ENCODE data around the gene FNBP1L.

Gene FNBP1L

GRCh38 chr1:93522721-93523120 is 74.8 kb downstream of the FNBP1L start:
- no peak for DNase-seq (ENCODE audit: low spot score)
- no CpG with 5 or more reads among the region's 4 CpGs for WGBS, 2 donors (ENCODE audit: extremely low coverage in 2 of 2, insufficient read length in 2 of 2, insufficient replicate concordance in 1 of 2)

GRCh38 chr1:93525431-93525830 is 77.5 kb downstream of the FNBP1L start:
- no CpG with 5 or more reads among the region's 1 CpG for WGBS, 2 donors (ENCODE audit: extremely low coverage in 2 of 2, insufficient read length in 2 of 2, insufficient replicate concordance in 1 of 2)
- Histone ChIP-seq H4K91ac (ENCODE audit: low read depth, low read length, poor library complexity) (no peak overlapping the region), H2BK120ac (ENCODE audit: low read depth, low read length) (no peak overlapping the region), H2BK12ac (ENCODE audit: low read length) (no peak overlapping the region), H3K18ac (ENCODE audit: low read length) (no peak overlapping the region), H2AFZ (ENCODE audit: low read length) (no peak overlapping the region), H3K9ac (ENCODE audit: low read depth, low read length, poor library complexity) (no peak overlapping the region), H2AK5ac (ENCODE audit: low read depth, low read length) (no peak overlapping the region), H3K4me1 (ENCODE audit: control insufficient read depth in 2 of 2, insufficient read depth in 1 of 2, low read depth in 1 of 2, low read length in 2 of 2) (no peaks in the 10 kb centered on the region), H3K23ac (ENCODE audit: low read depth, low read length, poor library complexity) (no peak overlapping the region), H3K36me3 (replicated peaks in 1 of 2; ENCODE audit: control insufficient read depth in 2 of 2, insufficient read depth in 2 of 2, low read length in 2 of 2) (peaks cover 5 to 99% of the 10 kb centered on the region in 2 donors), H3K27ac (replicated peaks; ENCODE audit: low read length) (no peak overlapping the region), H3K4me2 (ENCODE audit: insufficient read depth, low read length, poor library complexity, severe bottlenecking) (no peak overlapping the region), H3K79me1 (ENCODE audit: low read depth, low read length) (no peaks in the 10 kb centered on the region), H3K14ac (ENCODE audit: low read length) (no peak overlapping the region), H3K9me3 (replicated peaks in 1 of 2; ENCODE audit: control insufficient read depth in 2 of 2, insufficient read depth in 1 of 2, low read depth in 1 of 2, low read length in 2 of 2) (peaks cover 0 to 1% of the 10 kb centered on the region in 2 donors), H4K8ac (ENCODE audit: low read depth, low read length) (no peak overlapping the region), H3K4me3 (ENCODE audit: low read length in 2 of 2) (no peak overlapping the region), H3K4ac (ENCODE audit: low read length) (no peak overlapping the region), H2BK5ac (ENCODE audit: low read length) (no peak overlapping the region), H3K27me3 (ENCODE audit: control insufficient read depth in 3 of 3, insufficient read depth in 3 of 3, low read depth in 1 of 3, low read length in 3 of 3) (no peaks in the 10 kb centered on the region), H2BK15ac (ENCODE audit: low read length) (no peak overlapping the region)
- no peak for DNase-seq (ENCODE audit: low spot score)

More at GRCh38 chr1:93522721-93523120, 74.8 kb downstream of the FNBP1L start:
- Histone ChIP-seq H2BK120ac (ENCODE audit: low read depth, low read length) (no peak overlapping the region), H2AFZ (ENCODE audit: low read length) (no peak overlapping the region), H3K4ac (ENCODE audit: low read length) (no peak overlapping the region), H2BK15ac (ENCODE audit: low read length) (no peak overlapping the region), H3K4me2 (ENCODE audit: insufficient read depth, low read length, poor library complexity, severe bottlenecking) (no peak overlapping the region), H3K14ac (ENCODE audit: low read length) (no peak overlapping the region), H3K4me1 (ENCODE audit: control insufficient read depth in 2 of 2, insufficient read depth in 1 of 2, low read depth in 1 of 2, low read length in 2 of 2) (no peaks in the 10 kb centered on the region), H3K23ac (ENCODE audit: low read depth, low read length, poor library complexity) (no peak overlapping the region), H3K9me3 (replicated peaks in 1 of 2; ENCODE audit: control insufficient read depth in 2 of 2, insufficient read depth in 1 of 2, low read depth in 1 of 2, low read length in 2 of 2) (peaks cover 0 to 7% of the 10 kb centered on the region in 2 donors), H2BK12ac (ENCODE audit: low read length) (no peak overlapping the region), H3K4me3 (ENCODE audit: low read length in 2 of 2) (no peak overlapping the region), H3K18ac (ENCODE audit: low read length) (no peak overlapping the region), H2BK5ac (ENCODE audit: low read length) (no peak overlapping the region), H4K91ac (ENCODE audit: low read depth, low read length, poor library complexity) (no peak overlapping the region), H3K79me1 (ENCODE audit: low read depth, low read length) (no peaks in the 10 kb centered on the region), H3K27ac (replicated peaks; ENCODE audit: low read length) (no peak overlapping the region), H3K9ac (ENCODE audit: low read depth, low read length, poor library complexity) (no peak overlapping the region), H4K8ac (ENCODE audit: low read depth, low read length) (no peak overlapping the region), H2AK5ac (ENCODE audit: low read depth, low read length) (no peak overlapping the region), H3K36me3 (replicated peaks in 1 of 2; ENCODE audit: control insufficient read depth in 2 of 2, insufficient read depth in 2 of 2, low read length in 2 of 2) (peaks cover 2 to 88% of the 10 kb centered on the region in 2 donors), H3K27me3 (ENCODE audit: control insufficient read depth in 3 of 3, insufficient read depth in 3 of 3, low read depth in 1 of 3, low read length in 3 of 3) (no peaks in the 10 kb centered on the region)

GRCh38 chr1:93526431-93526830 is 78.5 kb downstream of the FNBP1L start:
- H3K27me3 ChIP-seq (ENCODE audit: control insufficient read depth in 3 of 3, insufficient read depth in 3 of 3, low read depth in 1 of 3, low read length in 3 of 3) = no peaks in the 10 kb centered on the region
- no peak overlapping the region for H3K18ac ChIP-seq (ENCODE audit: low read length)
- no peak overlapping the region for H3K23ac ChIP-seq (ENCODE audit: low read depth, low read length, poor library complexity)
- peaks cover 0 to 1% of the 10 kb centered on the region in 2 donors for H3K9me3 ChIP-seq (replicated peaks in 1 of 2; ENCODE audit: control insufficient read depth in 2 of 2, insufficient read depth in 1 of 2, low read depth in 1 of 2, low read length in 2 of 2)
- H3K4me2 ChIP-seq (ENCODE audit: insufficient read depth, low read length, poor library complexity, severe bottlenecking) = no peak overlapping the region
- H2BK120ac ChIP-seq (ENCODE audit: low read depth, low read length) = no peak overlapping the region
- H3K4me1 ChIP-seq (ENCODE audit: control insufficient read depth in 2 of 2, insufficient read depth in 1 of 2, low read depth in 1 of 2, low read length in 2 of 2) = no peaks in the 10 kb centered on the region
- no peak overlapping the region for H2AK5ac ChIP-seq (ENCODE audit: low read depth, low read length)
- peaks cover 6 to 99% of the 10 kb centered on the region in 2 donors for H3K36me3 ChIP-seq (replicated peaks in 1 of 2; ENCODE audit: control insufficient read depth in 2 of 2, insufficient read depth in 2 of 2, low read length in 2 of 2)
- H3K9ac ChIP-seq (ENCODE audit: low read depth, low read length, poor library complexity) = no peak overlapping the region
- H2AFZ ChIP-seq (ENCODE audit: low read length) = no peak overlapping the region
- no peak overlapping the region for H3K14ac ChIP-seq (ENCODE audit: low read length)
- H3K4ac ChIP-seq (ENCODE audit: low read length) = no peak overlapping the region
- no peak overlapping the region for H4K8ac ChIP-seq (ENCODE audit: low read depth, low read length)
- no peak overlapping the region for H3K27ac ChIP-seq (replicated peaks; ENCODE audit: low read length)
- no peak overlapping the region for H4K91ac ChIP-seq (ENCODE audit: low read depth, low read length, poor library complexity)
- DNase-seq (ENCODE audit: low spot score) = no peak
- no peak overlapping the region for H2BK15ac ChIP-seq (ENCODE audit: low read length)
- H3K79me1 ChIP-seq (ENCODE audit: low read depth, low read length) = no peaks in the 10 kb centered on the region
- no peak overlapping the region for H2BK12ac ChIP-seq (ENCODE audit: low read length)
- no peak overlapping the region for H2BK5ac ChIP-seq (ENCODE audit: low read length)
- WGBS, 2 donors (ENCODE audit: extremely low coverage in 2 of 2, insufficient read length in 2 of 2, insufficient replicate concordance in 1 of 2) = no CpG with 5 or more reads among the region's 2 CpGs
- no peak overlapping the region for H3K4me3 ChIP-seq (ENCODE audit: low read length in 2 of 2)

GRCh38 chr1:93528412-93528811 is 80.5 kb downstream of the FNBP1L start:
- no peak overlapping the region for H3K23ac ChIP-seq (ENCODE audit: low read depth, low read length, poor library complexity)
- DNase-seq (ENCODE audit: low spot score) = no peak
- H3K4ac ChIP-seq (ENCODE audit: low read length) = no peak overlapping the region
- H3K79me1 ChIP-seq (ENCODE audit: low read depth, low read length) = no peaks in the 10 kb centered on the region
- no peak overlapping the region for H3K18ac ChIP-seq (ENCODE audit: low read length)
- WGBS, 2 donors (ENCODE audit: extremely low coverage in 2 of 2, insufficient read length in 2 of 2, insufficient replicate concordance in 1 of 2) = no CpG with 5 or more reads among the region's 1 CpG
- H3K9ac ChIP-seq (ENCODE audit: low read depth, low read length, poor library complexity) = no peak overlapping the region
- H3K27ac ChIP-seq (replicated peaks; ENCODE audit: low read length) = no peak overlapping the region
- no peak overlapping the region for H3K14ac ChIP-seq (ENCODE audit: low read length)
- no peak overlapping the region for H2BK12ac ChIP-seq (ENCODE audit: low read length)
- H3K4me1 ChIP-seq (ENCODE audit: control insufficient read depth in 2 of 2, insufficient read depth in 1 of 2, low read depth in 1 of 2, low read length in 2 of 2) = no peaks in the 10 kb centered on the region
- H2BK15ac ChIP-seq (ENCODE audit: low read length) = no peak overlapping the region
- H3K27me3 ChIP-seq (ENCODE audit: control insufficient read depth in 3 of 3, insufficient read depth in 3 of 3, low read depth in 1 of 3, low read length in 3 of 3) = no peaks in the 10 kb centered on the region
- H3K9me3 ChIP-seq (replicated peaks in 1 of 2; ENCODE audit: control insufficient read depth in 2 of 2, insufficient read depth in 1 of 2, low read depth in 1 of 2, low read length in 2 of 2) = peaks cover 0 to 7% of the 10 kb centered on the region in 2 donors
- no peak overlapping the region for H4K8ac ChIP-seq (ENCODE audit: low read depth, low read length)
- no peak overlapping the region for H4K91ac ChIP-seq (ENCODE audit: low read depth, low read length, poor library complexity)
- H2AK5ac ChIP-seq (ENCODE audit: low read depth, low read length) = no peak overlapping the region
- H2AFZ ChIP-seq (ENCODE audit: low read length) = no peak overlapping the region
- no peak overlapping the region for H3K4me3 ChIP-seq (ENCODE audit: low read length in 2 of 2)
- H3K4me2 ChIP-seq (ENCODE audit: insufficient read depth, low read length, poor library complexity, severe bottlenecking) = no peak overlapping the region
- peaks cover 11 to 97% of the 10 kb centered on the region in 2 donors for H3K36me3 ChIP-seq (replicated peaks in 1 of 2; ENCODE audit: control insufficient read depth in 2 of 2, insufficient read depth in 2 of 2, low read length in 2 of 2)
- H2BK5ac ChIP-seq (ENCODE audit: low read length) = no peak overlapping the region
- no peak overlapping the region for H2BK120ac ChIP-seq (ENCODE audit: low read depth, low read length)
